Adipose tissue (tissue), 3 donors: ENCODE results near the gene TAMALIN. TPM values are rescaled to one million over a fixed set of nuclear protein-coding genes. Genes with fewer than 3 reads are reported as not detected.

Source experiments
- H3K27ac ChIP-seq: one replicate; pipeline ENCODE4 v1.5.1; 2013; ENCODE audit warnings: low read depth, low read length
- WGBS, 3 donors: extraction: QIAGEN DNeasy Blood & Tissue Kit; methylation state at CpG; one replicate each; pipeline ENCODE4 v1.1.7; 2013; 5-methylcytosine and 5-hydroxymethylcytosine counted together
- polyA plus RNA-seq, 3 donors: library from polyadenylated mRNA; stranded (reverse); fragments of 200-250 nt; gene quantifications; one replicate each; pipeline ENCODE4 v1.2.3, GENCODE V29; 2013
- donor health status: healthy with polysubstance abuse.
- donor health status: Bipolar disorder and iron deficiency.
- donor health status: healthy.

TAMALIN gene
- polyA plus RNA-seq, 3 donors = 12.6 to 68.3 (median 63.3) TPM

- no peak overlapping the region for H3K27ac ChIP-seq
- WGBS, 3 donors = 70 to 80% (median 77%) methylated on average over 10 of the region's 10 CpGs
Observed at GRCh38 chr12:52009081-52009751, 2.5 kb downstream of the TAMALIN start.

GRCh38 chr12:52010152-52010622 lies 3.4 kb downstream of the TAMALIN start:
- H3K27ac ChIP-seq = no peak overlapping the region
- 19 to 36% (median 25%) methylated on average over 10 to 11 of the region's 11 CpGs for WGBS, 3 donors

GRCh38 chr12:52010692-52011601 lies 4.2 kb downstream of the TAMALIN start:
- no peak overlapping the region for H3K27ac ChIP-seq
- 57 to 60% (median 58%) methylated on average over 8 of the region's 8 CpGs for WGBS, 3 donors

GRCh38 chr12:52011602-52012214 lies 5.0 kb downstream of the TAMALIN start:
- WGBS, 3 donors = 92 to 95% (median 95%) methylated on average over 8 of the region's 8 CpGs
- no peak overlapping the region for H3K27ac ChIP-seq

GRCh38 chr12:52013626-52014310 lies 7.0 kb downstream of the TAMALIN start:
- WGBS, 3 donors = 88 to 90% (median 90%) methylated on average over 16 of the region's 16 CpGs

GRCh38 chr12:52014567-52015530 lies 8.1 kb downstream of the TAMALIN start:
- H3K27ac ChIP-seq = no peak overlapping the region

More at GRCh38 chr12:52013626-52014310, 7.0 kb downstream of the TAMALIN start:
- H3K27ac ChIP-seq = no peak overlapping the region

GRCh38 chr12:52015532-52016041 lies 8.8 kb downstream of the TAMALIN start:
- WGBS, 3 donors = 81 to 90% (median 81%) methylated on average over 10 of the region's 10 CpGs
- H3K27ac ChIP-seq = no peak overlapping the region

More at GRCh38 chr12:52014567-52015530, 8.1 kb downstream of the TAMALIN start:
- WGBS, 3 donors = 76 to 89% (median 79%) methylated on average over 86 to 93 of the region's 93 CpGs

- 60 to 86% (median 85%) methylated on average over 4 of the region's 4 CpGs for WGBS, 3 donors
- H3K27ac ChIP-seq = no peak overlapping the region
Observed at GRCh38 chr12:52018433-52019112, 11.8 kb downstream of the TAMALIN start.

GRCh38 chr12:52019113-52019770 lies 12.5 kb downstream of the TAMALIN start:
- H3K27ac ChIP-seq = no peak overlapping the region
- WGBS, 3 donors = 51 to 81% (median 76%) methylated on average over 13 of the region's 13 CpGs

- H3K27ac ChIP-seq = no peak overlapping the region
- 28 to 35% (median 29%) methylated on average over 9 of the region's 9 CpGs for WGBS, 3 donors
Observed at GRCh38 chr12:52020539-52021336, 14.0 kb downstream of the TAMALIN start.

GRCh38 chr12:52022841-52023181 lies 16.1 kb downstream of the TAMALIN start:
- no peak overlapping the region for H3K27ac ChIP-seq

GRCh38 chr12:52023182-52023975 lies 16.6 kb downstream of the TAMALIN start:
- WGBS, 3 donors = 1% methylated on average over 45 to 69 of the region's 70 CpGs
- no peak overlapping the region for H3K27ac ChIP-seq

More at GRCh38 chr12:52022841-52023181, 16.1 kb downstream of the TAMALIN start:
- 13 to 21% (median 14%) methylated on average over 13 to 14 of the region's 14 CpGs for WGBS, 3 donors

- 23 to 27% (median 26%) methylated on average over 20 of the region's 20 CpGs for WGBS, 3 donors
- no peak overlapping the region for H3K27ac ChIP-seq
Observed at GRCh38 chr12:52023976-52024688, 17.4 kb downstream of the TAMALIN start.

- WGBS, 3 donors = 46 to 68% (median 49%) methylated on average over 15 of the region's 15 CpGs
- no peak overlapping the region for H3K27ac ChIP-seq
Observed at GRCh38 chr12:52024845-52025230, 18.1 kb downstream of the TAMALIN start.
